Activated CD4-positive, alpha-beta T cell treated with anti-CD3 and anti-CD28 coated beads for 36 hours (primary cell): Measurements from ENCODE around the gene ADAM22. TPM values are rescaled to one million over a fixed set of nuclear protein-coding genes. Genes with fewer than 3 reads are reported as not detected.
A peak's percentile ranks its signal among the peaks of the same experiment; 100 is the strongest.

Experiments
- ATAC-seq: fragments of 200-7000 bp; cut with Tn5 transposase; one replicate; pipeline ENCODE4 v1.10.0; 2021; ENCODE audit warnings: mild to moderate bottlenecking, moderate library complexity
- CTCF ChIA-PET: fragments of 350-600 bp; sonication (Branson Sonifier 250); formaldehyde crosslinking; loops from one replicate; lab custom pipeline; 2021; ENCODE audit warnings: antibody characterized with exemption; lab: Charles Lee
- POLR2A ChIA-PET: fragments of 350-600 bp; sonication (Branson Sonifier 250); formaldehyde crosslinking; loops from one replicate; lab custom pipeline; 2021; ENCODE audit warnings: antibody characterized with exemption, inconsistent platforms; lab: Charles Lee
- DNase-seq: peaks from one replicate; pipeline ENCODE4 v3.0.0-alpha.2; 2020
- H3K27ac Mint-ChIP-seq: one replicate; pipeline ENCODE4 v1.8.0; 2021; ENCODE audit warnings: mixed read lengths
- H3K27me3 Mint-ChIP-seq: one replicate; pipeline ENCODE4 v1.8.0; 2021; ENCODE audit warnings: mixed read lengths
- H3K36me3 Mint-ChIP-seq: one replicate; pipeline ENCODE4 v1.8.0; 2021; ENCODE audit warnings: low read depth, mixed read lengths
- H3K4me1 Mint-ChIP-seq: one replicate; pipeline ENCODE4 v1.8.0; 2021; ENCODE audit warnings: mixed read lengths
- H3K4me3 Mint-ChIP-seq: one replicate; pipeline ENCODE4 v1.8.0; 2021; ENCODE audit warnings: mild to moderate bottlenecking, moderate library complexity, mixed read lengths
- H3K9me3 Mint-ChIP-seq: one replicate; pipeline ENCODE4 v1.8.0; 2021; ENCODE audit warnings: low read depth, mixed read lengths
- intact Hi-C, 2 experiments: fragments of 100-400 bp; cut with DNase I in 1 of 2; cut with micrococcal nuclease in 1 of 2; formaldehyde crosslinking; loops; one replicate each; pipeline versions ENCODE4 v1.14.2 to v1.15.1; 2022 to 2024; cut with DNase I, micrococcal nuclease
- total RNA-seq, 2 experiments: library from RNA; stranded (reverse); gene quantifications; one replicate each; pipeline ENCODE4 v1.2.3, GENCODE V29; 2021

Gene ADAM22
- total RNA-seq, 2 experiments from 2014 or later: 1.1 to 1.8 TPM

DNA sequence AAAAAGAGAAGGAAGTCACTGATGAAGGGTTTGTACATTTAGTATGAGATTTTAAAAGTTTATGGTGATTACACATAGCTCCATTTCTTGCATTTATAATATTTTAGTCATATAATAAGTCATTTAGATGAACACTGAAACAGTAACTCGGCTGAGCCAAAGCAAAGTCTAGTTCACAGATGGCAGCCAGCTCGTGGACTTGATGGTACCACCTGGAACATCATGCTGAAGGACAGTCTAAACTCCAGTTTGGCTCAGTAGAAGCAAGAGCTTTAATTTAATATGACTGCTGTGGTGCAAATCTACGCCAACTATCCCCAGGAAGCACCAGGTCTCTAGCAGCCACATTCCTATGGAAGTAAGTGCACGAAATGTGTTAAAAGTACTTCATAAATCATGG, 269.4 kb downstream of the ADAM22 start:
- ATAC-seq: no peak
- intact Hi-C loops: no loop called here
- peaks cover 35% of the 10 kb centered on the region for H3K36me3 Mint-ChIP-seq
- no peak overlapping the region for H3K27ac Mint-ChIP-seq
- POLR2A ChIA-PET: no interaction called here
- H3K9me3 Mint-ChIP-seq: no peaks in the 10 kb centered on the region
- CTCF ChIA-PET: interaction anchor here (0.8 kb wide), 1 partner anchor 91 kb away, joined by 3 read pairs; no protein-coding TSS in a partner anchor
- no peak overlapping the region for H3K4me3 Mint-ChIP-seq
- peaks cover 13% of the 10 kb centered on the region for H3K4me1 Mint-ChIP-seq
- H3K27me3 Mint-ChIP-seq: no peaks in the 10 kb centered on the region
- DNase-seq: no peak

DNA sequence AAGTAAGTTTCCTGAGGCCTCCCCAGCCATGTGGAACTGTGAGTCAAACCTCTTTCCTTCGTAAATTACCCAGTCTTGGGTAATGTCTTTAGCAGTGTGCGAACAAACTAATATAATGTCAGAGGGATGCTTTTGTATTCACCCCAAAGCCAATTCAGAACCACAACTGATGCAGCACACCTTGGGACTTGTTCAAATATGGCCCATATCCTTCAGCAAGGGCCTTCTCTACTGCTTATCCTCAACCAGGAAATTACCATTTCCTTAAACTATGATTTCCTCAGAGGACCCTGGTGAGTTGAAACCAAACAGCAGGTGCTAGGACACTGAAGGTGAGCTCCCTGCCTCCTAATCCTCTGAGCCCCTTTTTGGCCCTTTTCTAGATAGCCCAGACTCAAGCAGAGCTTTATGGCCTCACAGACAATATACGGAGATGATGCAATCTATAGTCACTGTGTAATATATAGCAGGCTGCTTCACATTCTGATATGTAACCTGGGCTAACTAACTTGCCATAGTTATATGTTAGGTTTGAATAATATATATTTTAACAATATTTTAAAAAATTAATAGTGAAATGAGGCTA, 270.6 kb downstream of the ADAM22 start:
- ATAC-seq: no peak
- Mint-ChIP-seq H3K27me3 (no peaks in the 10 kb centered on the region), H3K27ac (peak overlapping the region; percentile 12), H3K9me3 (no peaks in the 10 kb centered on the region), H3K36me3 (peaks cover 41% of the 10 kb centered on the region), H3K4me3 (no peak overlapping the region), H3K4me1 (peaks cover 13% of the 10 kb centered on the region)
- ChIA-PET POLR2A (no interaction called here), CTCF (interaction anchor here (0.7 kb wide), 1 partner anchor 16 kb away, joined by 3 read pairs; no protein-coding TSS in a partner anchor)
- intact Hi-C loops: no loop called here
- no peak for DNase-seq

DNA sequence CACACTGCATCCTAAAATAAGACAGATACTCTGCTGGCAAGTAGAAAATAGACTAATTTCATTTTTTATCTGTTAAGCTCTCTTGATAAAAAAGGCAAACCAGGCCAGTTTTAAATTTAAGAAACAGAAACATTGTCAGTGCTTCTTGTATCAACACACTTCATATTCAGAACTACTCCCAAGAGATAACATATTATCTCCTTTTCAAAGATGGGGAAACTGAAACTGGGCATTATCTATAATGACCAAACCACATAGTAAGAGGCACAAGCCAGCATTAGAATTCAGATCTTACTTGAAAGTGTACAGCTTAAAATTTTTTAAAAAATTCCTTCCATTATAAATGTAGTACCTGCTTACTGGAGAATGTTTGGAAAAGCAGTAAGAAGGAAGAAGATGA, 271.1 kb downstream of the ADAM22 start:
- intact Hi-C loops: no loop called here
- H3K36me3 Mint-ChIP-seq: peaks cover 46% of the 10 kb centered on the region
- ChIA-PET POLR2A (no interaction called here), CTCF (interaction anchor here (0.7 kb wide), 1 partner anchor 16 kb away, joined by 3 read pairs; no protein-coding TSS in a partner anchor)
- H3K4me1 Mint-ChIP-seq: peaks cover 13% of the 10 kb centered on the region
- H3K27me3 Mint-ChIP-seq: no peaks in the 10 kb centered on the region
- H3K27ac Mint-ChIP-seq: peak overlapping the region; percentile 42
- DNase-seq: no peak
- ATAC-seq: no peak
- H3K4me3 Mint-ChIP-seq: no peak overlapping the region
- H3K9me3 Mint-ChIP-seq: no peaks in the 10 kb centered on the region

DNA sequence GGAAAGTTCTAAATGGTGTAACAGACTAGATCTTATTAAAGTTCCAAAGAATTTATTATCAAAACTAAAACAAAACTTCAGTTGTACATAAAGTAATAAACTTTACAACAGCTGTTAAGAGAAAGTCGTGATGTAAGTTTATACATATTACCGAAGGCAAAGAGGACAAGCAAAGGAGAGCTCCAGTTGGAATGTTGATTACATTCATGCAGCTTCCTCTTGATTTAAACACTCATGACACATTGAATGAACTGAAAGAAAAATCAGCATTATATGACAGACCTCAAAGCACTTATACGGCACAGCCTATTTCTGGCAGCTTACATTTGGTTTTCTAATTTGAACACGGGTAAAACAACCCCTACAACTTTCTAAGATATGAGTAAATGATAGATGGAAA, 272.2 kb downstream of the ADAM22 start:
- no peaks in the 10 kb centered on the region for H3K27me3 Mint-ChIP-seq
- ATAC-seq (no peak), DNase-seq (no peak)
- intact Hi-C loops: no loop called here
- ChIA-PET CTCF (no interaction called here), POLR2A (no interaction called here)
- H3K4me3 Mint-ChIP-seq: no peak overlapping the region
- H3K36me3 Mint-ChIP-seq: peaks cover 46% of the 10 kb centered on the region
- H3K9me3 Mint-ChIP-seq: no peaks in the 10 kb centered on the region
- peaks cover 13% of the 10 kb centered on the region for H3K4me1 Mint-ChIP-seq
- no peak overlapping the region for H3K27ac Mint-ChIP-seq

DNA sequence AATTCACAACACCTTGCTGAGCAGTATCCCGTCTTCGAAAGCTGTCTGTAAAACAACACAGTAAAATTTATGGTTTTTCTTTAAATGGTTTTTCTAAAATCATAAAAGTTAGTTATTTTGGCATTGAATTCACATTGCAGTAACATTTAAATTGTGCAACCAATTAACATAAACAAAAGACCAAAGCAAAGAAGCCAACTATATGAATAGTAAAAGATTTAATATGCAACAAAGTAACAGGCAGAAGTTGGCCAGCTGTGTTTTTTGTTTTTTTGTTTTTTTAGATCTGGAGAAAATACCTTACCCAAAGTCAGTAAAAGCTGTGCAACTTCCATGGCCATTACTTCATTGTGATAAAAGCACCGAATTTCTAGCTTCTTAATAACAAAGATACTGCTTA, 274.5 kb downstream of the ADAM22 start:
- ATAC-seq (no peak), DNase-seq (no peak)
- ChIA-PET POLR2A (no interaction called here), CTCF (interaction anchor here (0.7 to 2.2 kb wide), 3 partner anchors 8 to 322 kb away, joined by 3 to 6 read pairs (median 4); no protein-coding TSS in a partner anchor)
- intact Hi-C loops: no loop called here
- no peak overlapping the region for H3K27ac Mint-ChIP-seq
- H3K4me1 Mint-ChIP-seq: peaks cover 3% of the 10 kb centered on the region
- no peak overlapping the region for H3K4me3 Mint-ChIP-seq
- H3K9me3 Mint-ChIP-seq: no peaks in the 10 kb centered on the region
- H3K27me3 Mint-ChIP-seq: no peaks in the 10 kb centered on the region
- peaks cover 48% of the 10 kb centered on the region for H3K36me3 Mint-ChIP-seq

DNA sequence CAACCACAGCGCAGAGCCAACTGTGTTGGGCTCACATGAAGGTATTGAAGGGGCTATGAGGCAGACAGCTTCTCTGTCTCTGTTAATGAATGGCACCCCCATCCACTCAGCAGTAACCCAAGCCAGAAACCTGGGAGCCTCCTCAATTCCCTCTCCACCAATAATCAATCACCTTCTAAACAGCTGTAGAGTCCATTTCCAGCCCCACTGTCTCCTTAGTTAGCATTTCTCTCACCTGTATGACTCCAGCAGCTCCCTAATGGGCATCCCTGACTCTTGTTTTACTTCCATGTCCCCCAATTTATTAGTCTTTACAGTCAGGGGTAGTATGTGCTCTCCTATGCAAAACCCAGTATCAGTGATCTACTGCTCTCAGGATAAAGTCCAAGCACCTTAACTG, 278.9 kb downstream of the ADAM22 start:
- intact Hi-C loops: no loop called here
- CTCF ChIA-PET: no interaction called here
- H3K4me3 Mint-ChIP-seq: no peak overlapping the region
- ATAC-seq (no peak), DNase-seq (no peak)
- no peaks in the 10 kb centered on the region for H3K27me3 Mint-ChIP-seq
- peaks cover 49% of the 10 kb centered on the region for H3K36me3 Mint-ChIP-seq
- no peaks in the 10 kb centered on the region for H3K9me3 Mint-ChIP-seq
- no peak overlapping the region for H3K27ac Mint-ChIP-seq
- POLR2A ChIA-PET: no interaction called here
- H3K4me1 Mint-ChIP-seq: peaks cover 23% of the 10 kb centered on the region

DNA sequence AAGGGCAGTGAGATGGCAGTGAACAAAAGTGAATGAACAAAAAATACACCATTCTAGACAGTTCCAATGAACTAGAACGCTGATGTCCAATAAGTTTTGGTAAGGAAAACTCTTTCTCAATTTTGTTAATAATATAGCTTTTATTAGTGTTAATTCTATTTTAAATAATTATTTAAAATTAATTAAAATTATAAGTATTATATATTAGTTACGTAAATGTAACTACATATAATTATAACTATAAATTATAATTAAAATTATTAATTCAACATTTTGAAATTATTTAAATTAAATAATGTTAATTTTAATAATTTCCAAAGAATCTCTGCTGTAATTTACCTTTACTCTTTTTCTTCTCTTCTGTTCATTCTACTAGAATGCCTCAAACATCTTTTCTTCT, 280.4 kb downstream of the ADAM22 start:
- ATAC-seq (no peak), DNase-seq (no peak)
- Mint-ChIP-seq H3K4me1 (peaks cover 27% of the 10 kb centered on the region), H3K36me3 (peaks cover 53% of the 10 kb centered on the region), H3K9me3 (no peaks in the 10 kb centered on the region), H3K4me3 (no peak overlapping the region), H3K27me3 (no peaks in the 10 kb centered on the region), H3K27ac (no peak overlapping the region)
- intact Hi-C loops: no loop called here
- ChIA-PET CTCF (interaction anchor here (0.7 kb wide), 1 partner anchor 834 kb away, joined by 3 read pairs; no protein-coding TSS in a partner anchor), POLR2A (no interaction called here)

DNA sequence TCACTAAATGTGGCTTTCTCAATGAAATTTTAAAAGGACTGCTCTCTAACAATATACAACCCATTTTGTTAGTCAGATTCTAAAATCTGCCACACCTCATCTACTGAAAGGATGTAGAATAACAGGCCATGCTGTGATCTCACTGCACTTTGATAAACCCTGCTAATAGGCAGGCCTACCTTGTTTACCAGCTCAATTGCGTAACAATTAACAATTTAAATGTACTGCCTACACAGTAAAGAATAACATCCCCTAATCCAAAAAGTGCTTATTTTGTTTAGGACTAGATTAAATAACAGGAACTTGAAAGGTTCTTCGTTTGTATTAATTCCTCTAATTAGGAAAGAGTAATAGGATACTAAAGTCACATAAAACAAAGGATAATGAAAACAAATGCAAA, 281.2 kb downstream of the ADAM22 start:
- Mint-ChIP-seq H3K4me3 (no peak overlapping the region), H3K36me3 (peaks cover 45% of the 10 kb centered on the region), H3K27ac (no peak overlapping the region), H3K4me1 (peaks cover 27% of the 10 kb centered on the region), H3K9me3 (no peaks in the 10 kb centered on the region), H3K27me3 (no peaks in the 10 kb centered on the region)
- CTCF ChIA-PET: no interaction called here
- no peak for DNase-seq
- POLR2A ChIA-PET: no interaction called here
- ATAC-seq: no peak
- intact Hi-C loops: loop anchor here in 1 of 2 experiments (5.0 kb wide), 1 partner anchor 868 kb away; the partner anchor contains the start of gene CROT

DNA sequence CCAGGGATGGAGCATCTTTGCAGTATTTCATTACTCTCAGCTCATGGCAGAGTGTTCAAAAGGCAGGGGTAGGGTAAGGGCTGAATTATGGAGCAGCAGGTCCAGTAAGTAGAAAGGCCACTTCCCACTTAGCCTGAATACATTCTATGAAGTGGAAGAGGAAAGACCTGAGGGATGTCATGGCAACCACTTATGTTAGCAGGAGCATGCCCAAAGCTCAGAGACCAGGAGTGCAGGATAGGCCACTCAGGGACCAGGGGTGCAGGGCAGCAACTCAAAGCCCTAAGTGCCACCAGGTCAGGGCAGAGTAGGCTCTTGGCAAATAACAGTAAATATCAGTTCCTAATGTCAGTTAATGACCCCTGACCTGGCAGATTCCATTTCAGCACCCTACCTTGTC, 282.2 kb downstream of the ADAM22 start:
- Mint-ChIP-seq H3K4me1 (peaks cover 35% of the 10 kb centered on the region), H3K4me3 (no peak overlapping the region), H3K9me3 (no peaks in the 10 kb centered on the region), H3K27me3 (no peaks in the 10 kb centered on the region), H3K27ac (no peak overlapping the region), H3K36me3 (peaks cover 43% of the 10 kb centered on the region)
- DNase-seq (no peak), ATAC-seq (no peak)
- intact Hi-C loops: loop anchor here in 1 of 2 experiments (5.0 kb wide), 1 partner anchor 869 kb away; the partner anchor contains the start of gene CROT
- ChIA-PET CTCF (interaction anchor here (0.6 to 0.8 kb wide), 2 partner anchors 8 to 282 kb away, joined by 3 read pairs; no protein-coding TSS in a partner anchor), POLR2A (no interaction called here)

DNA sequence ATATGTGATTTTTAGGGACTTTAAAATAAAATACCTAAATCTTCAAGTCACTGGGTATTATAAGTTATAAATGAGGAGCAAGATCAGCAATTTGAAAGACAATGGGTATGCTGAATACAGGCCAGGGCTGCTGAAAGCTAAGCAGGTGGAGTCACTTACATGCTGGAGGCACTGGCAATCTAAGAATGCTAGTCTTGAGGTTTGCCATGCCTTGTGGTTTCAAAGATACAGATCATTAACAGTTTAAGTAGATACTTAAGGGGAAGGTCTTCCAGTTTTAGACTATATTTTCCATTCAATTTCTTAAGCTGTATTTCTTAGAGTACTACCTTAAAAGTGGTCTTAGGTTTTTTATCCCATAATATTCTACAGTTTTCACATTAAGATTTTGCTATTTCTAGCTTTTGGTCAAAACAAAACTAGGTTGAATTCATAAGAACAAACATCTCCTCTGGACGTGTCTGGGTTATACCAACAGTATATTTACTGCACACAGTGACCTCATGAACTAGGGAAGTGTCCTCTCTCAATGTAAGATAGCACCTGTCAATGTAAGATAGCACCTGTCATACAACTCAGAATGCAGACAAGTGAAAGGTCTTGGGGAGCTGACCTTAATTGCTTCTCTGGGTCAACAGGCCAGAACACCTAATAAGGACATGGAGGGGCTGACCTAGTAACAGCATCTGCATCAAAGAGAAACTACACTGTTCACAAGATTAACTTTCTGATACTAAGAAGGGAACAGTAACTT, 283.8 kb downstream of the ADAM22 start:
- Mint-ChIP-seq H3K36me3 (peaks cover 41% of the 10 kb centered on the region), H3K4me1 (peaks cover 35% of the 10 kb centered on the region), H3K27ac (peak overlapping the region; percentile 87), H3K9me3 (no peaks in the 10 kb centered on the region), H3K27me3 (no peaks in the 10 kb centered on the region), H3K4me3 (peak overlapping the region; percentile 95)
- DNase-seq: no peak
- intact Hi-C loops: loop anchor here in 1 of 2 experiments (5.0 kb wide), 1 partner anchor 871 kb away; the partner anchor contains the start of gene CROT
- CTCF ChIA-PET: no interaction called here
- no peak for ATAC-seq
- POLR2A ChIA-PET: no interaction called here

DNA sequence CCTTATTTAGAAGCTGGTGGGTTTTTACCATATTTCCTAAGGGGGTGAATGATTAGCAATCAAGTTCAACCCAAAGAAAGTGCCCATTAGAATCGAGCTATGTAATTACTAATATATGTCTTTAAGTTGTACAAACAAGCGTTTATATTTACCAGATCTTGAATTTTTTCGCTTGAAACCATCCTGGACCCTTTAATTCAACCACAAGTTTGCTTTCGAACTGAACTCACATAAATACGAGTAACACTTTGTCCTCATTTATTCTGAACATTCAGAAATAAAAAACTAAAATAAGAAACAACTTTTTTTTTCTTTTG, 284.3 kb downstream of the ADAM22 start:
- ChIA-PET POLR2A (no interaction called here), CTCF (no interaction called here)
- Mint-ChIP-seq H3K4me3 (peak overlapping the region; percentile 95), H3K27me3 (no peaks in the 10 kb centered on the region), H3K9me3 (no peaks in the 10 kb centered on the region), H3K27ac (peak overlapping the region; percentile 87), H3K36me3 (peaks cover 36% of the 10 kb centered on the region), H3K4me1 (peaks cover 33% of the 10 kb centered on the region)
- intact Hi-C loops: loop anchor here in 1 of 2 experiments (5.0 kb wide), 1 partner anchor 871 kb away; the partner anchor contains the start of gene CROT
- ATAC-seq: no peak
- no peak for DNase-seq
